ENCODE measurements around the gene CDC5L.

GRCh38 chr6:44388887-44389286 is 1.4 kb downstream of the CDC5L start:
- no peak for TF ChIP-seq CTCF (IDR thresholded peaks at IDR 0.05; ENCODE audit: insufficient read depth, low read length, poor library complexity, severe bottlenecking)
- TF ChIP-seq EZH2phosphoT487 (conservative IDR thresholded peaks at IDR 0.05; ENCODE audit: low read length): no peak
